ENCODE data around the gene TST.

- TF ChIP-seq CTCF (IDR thresholded peaks at IDR 0.05 in 8 of 11, conservative IDR thresholded peaks at IDR 0.05 in 3 of 11) (no peak), POLR2AphosphoS5 (IDR thresholded peaks at IDR 0.05) (no peak)
Observed at GRCh38 chr22:37022483-37023337, 3.5 kb upstream of the TST start.
